Osteoblast (primary cell): Measurements from ENCODE around the gene SOX12. TPM values are rescaled to one million over a fixed set of nuclear protein-coding genes. Genes with fewer than 3 reads are reported as not detected.

Experiments used
- DNase-seq: peaks from one replicate; pipeline ENCODE4 v3.0.0; 2011; ENCODE audit warnings: low spot score, mixed read lengths; ENCODE audit not compliant: insufficient read length; ENCODE audit errors: missing footprints
- H2AFZ ChIP-seq: 2 replicates; pipeline ENCODE4 v1.6.0; 2011; ENCODE audit warnings: mild to moderate bottlenecking, low read length
- H3K27ac ChIP-seq: 2 replicates; pipeline ENCODE4 v1.5.1; 2011; ENCODE audit warnings: mild to moderate bottlenecking, low read depth, low read length, moderate library complexity
- H3K27me3 ChIP-seq: 2 replicates; pipeline ENCODE4 v1.6.0; 2012; ENCODE audit warnings: mild to moderate bottlenecking, control low read depth, inconsistent platforms, low read length, moderate library complexity; ENCODE audit not compliant: insufficient read depth
- H3K36me3 ChIP-seq: 2 replicates; pipeline ENCODE4 v1.5.1; 2011; ENCODE audit warnings: mild to moderate bottlenecking, low read length, control low read depth, moderate library complexity; ENCODE audit not compliant: insufficient read depth
- H3K4me1 ChIP-seq: 2 replicates; pipeline ENCODE4 v1.5.1; 2011; ENCODE audit warnings: mild to moderate bottlenecking, low read length, control low read depth, moderate library complexity; ENCODE audit not compliant: insufficient read depth
- H3K4me2 ChIP-seq: 2 replicates; pipeline ENCODE4 v1.6.0; 2011; ENCODE audit warnings: mild to moderate bottlenecking, low read length; ENCODE audit not compliant: insufficient read depth
- H3K4me3 ChIP-seq: fragments of 200-600 bp; sonication (generic); 3 replicates; pipeline ENCODE4 v1.5.1; 2012; ENCODE audit warnings: mild to moderate bottlenecking, low read length, inconsistent platforms; ENCODE audit not compliant: insufficient read depth
- H3K79me2 ChIP-seq: 2 replicates; pipeline ENCODE4 v1.6.0; 2012; ENCODE audit warnings: mild to moderate bottlenecking, low read length, control low read depth, inconsistent platforms; ENCODE audit not compliant: insufficient read depth
- H3K9me3 ChIP-seq: 2 replicates; pipeline ENCODE4 v1.5.1; 2011; ENCODE audit warnings: low read depth, low read length, control low read depth
- H4K20me1 ChIP-seq: 2 replicates; pipeline ENCODE4 v1.6.0; 2012; ENCODE audit warnings: mild to moderate bottlenecking, low read length, control low read depth; ENCODE audit not compliant: insufficient read depth
- total RNA-seq: library from RNA; depleted of rRNA; stranded (reverse); fragments of >200 nt; gene quantifications from 2 replicates; pipeline ENCODE4 v1.2.3, GENCODE V29; 2012
- TF ChIP-seq, protein P1 (sequence below): IDR thresholded peaks from 2 replicates; pipeline ENCODE4 v1.5.1; 2011; ENCODE audit warnings: mild to moderate bottlenecking, low read depth, low read length, moderate library complexity; ENCODE audit errors: extremely low read depth

The SOX12 gene
- total RNA-seq, 1 donor = 6.9 TPM

DNA sequence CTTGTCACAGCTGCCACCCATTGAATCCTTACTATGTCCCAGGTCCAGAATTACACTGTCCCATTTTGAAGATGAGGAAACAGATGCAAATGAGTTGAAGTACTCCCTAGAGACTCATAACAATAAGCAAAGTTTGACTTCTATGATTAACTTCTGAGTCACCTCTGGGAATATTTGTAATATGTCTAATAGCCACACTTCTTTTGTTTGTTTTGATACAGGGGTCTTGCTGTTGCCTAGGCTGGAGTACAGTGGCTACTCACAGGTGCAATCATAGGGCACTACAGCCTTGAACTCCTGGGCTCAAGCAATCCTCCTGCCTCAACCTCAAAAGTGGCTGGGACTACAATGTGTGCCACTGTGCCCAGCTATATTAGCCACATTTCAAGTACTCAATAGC, 11.4 kb upstream of the SOX12 start:
- H3K79me2 ChIP-seq = no peaks in the 10 kb centered on the region
- DNase-seq = peak; percentile 65

DNA sequence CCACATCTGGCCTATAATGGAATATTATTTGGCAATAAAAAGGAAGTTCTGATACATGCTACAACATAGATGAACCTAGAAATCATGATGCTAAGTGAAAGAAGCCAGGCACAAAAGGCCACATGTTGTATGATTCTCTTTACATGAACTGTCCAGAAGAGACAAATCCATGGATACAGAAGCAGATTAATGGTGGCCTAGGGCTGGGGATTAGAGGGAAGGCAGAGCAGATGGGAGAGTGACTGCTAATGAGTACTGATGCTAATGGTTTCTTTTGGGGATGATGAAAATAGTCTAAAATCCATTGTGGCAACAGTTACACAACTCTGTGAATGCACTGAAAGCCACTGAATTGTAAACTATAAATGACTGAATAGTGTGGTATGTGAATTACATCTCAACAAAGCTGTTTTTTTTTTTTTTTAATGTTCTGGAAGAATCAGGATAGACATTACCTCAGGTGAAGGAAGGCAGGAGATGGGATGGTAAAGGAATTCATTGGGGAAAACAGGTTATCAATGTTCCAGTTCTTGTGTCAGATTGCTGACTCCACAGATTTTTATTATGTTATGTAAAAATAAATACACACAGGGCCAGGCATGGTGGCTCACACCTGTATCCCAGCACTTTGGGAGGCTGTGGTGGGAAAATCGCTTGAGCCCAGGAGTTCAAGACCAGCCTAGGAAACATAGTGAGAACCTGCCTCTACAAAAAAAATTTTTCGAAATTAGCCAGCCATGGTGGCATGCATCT, 8.9 kb upstream of the SOX12 start:
- TF ChIP-seq, protein P1, sequence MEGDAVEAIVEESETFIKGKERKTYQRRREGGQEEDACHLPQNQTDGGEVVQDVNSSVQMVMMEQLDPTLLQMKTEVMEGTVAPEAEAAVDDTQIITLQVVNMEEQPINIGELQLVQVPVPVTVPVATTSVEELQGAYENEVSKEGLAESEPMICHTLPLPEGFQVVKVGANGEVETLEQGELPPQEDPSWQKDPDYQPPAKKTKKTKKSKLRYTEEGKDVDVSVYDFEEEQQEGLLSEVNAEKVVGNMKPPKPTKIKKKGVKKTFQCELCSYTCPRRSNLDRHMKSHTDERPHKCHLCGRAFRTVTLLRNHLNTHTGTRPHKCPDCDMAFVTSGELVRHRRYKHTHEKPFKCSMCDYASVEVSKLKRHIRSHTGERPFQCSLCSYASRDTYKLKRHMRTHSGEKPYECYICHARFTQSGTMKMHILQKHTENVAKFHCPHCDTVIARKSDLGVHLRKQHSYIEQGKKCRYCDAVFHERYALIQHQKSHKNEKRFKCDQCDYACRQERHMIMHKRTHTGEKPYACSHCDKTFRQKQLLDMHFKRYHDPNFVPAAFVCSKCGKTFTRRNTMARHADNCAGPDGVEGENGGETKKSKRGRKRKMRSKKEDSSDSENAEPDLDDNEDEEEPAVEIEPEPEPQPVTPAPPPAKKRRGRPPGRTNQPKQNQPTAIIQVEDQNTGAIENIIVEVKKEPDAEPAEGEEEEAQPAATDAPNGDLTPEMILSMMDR = no peak
- Histone ChIP-seq H3K9me3 (no peaks in the 10 kb centered on the region), H3K36me3 (no peaks in the 10 kb centered on the region), H3K4me2 (no peak overlapping the region), H3K4me3 (no peak overlapping the region), H3K79me2 (no peaks in the 10 kb centered on the region), H4K20me1 (no peaks in the 10 kb centered on the region), H3K4me1 (peaks cover 6% of the 10 kb centered on the region), H3K27me3 (no peaks in the 10 kb centered on the region), H2AFZ (no peak overlapping the region), H3K27ac (no peak overlapping the region)
- DNase-seq = no peak

More for the DNA sequence above, 11.4 kb upstream of the SOX12 start:
- H3K36me3 ChIP-seq = no peaks in the 10 kb centered on the region
- TF ChIP-seq, protein P1 = no peak
- H3K9me3 ChIP-seq = no peaks in the 10 kb centered on the region
- H2AFZ ChIP-seq = no peak overlapping the region
- H3K27me3 ChIP-seq = no peaks in the 10 kb centered on the region
- H4K20me1 ChIP-seq = no peaks in the 10 kb centered on the region
- no peak overlapping the region for H3K27ac ChIP-seq
- H3K4me3 ChIP-seq = no peak overlapping the region
- peaks cover 18% of the 10 kb centered on the region for H3K4me1 ChIP-seq
- H3K4me2 ChIP-seq = no peak overlapping the region

GRCh38 chr20:324177-325044, 941 bp upstream of the SOX12 start:
- TF ChIP-seq, protein P1 = peak; percentile 27
- Histone ChIP-seq H3K79me2 (peaks cover 13% of the 10 kb centered on the region), H3K9me3 (no peaks in the 10 kb centered on the region), H3K27ac (peak overlapping the region; percentile 82), H3K36me3 (no peaks in the 10 kb centered on the region), H3K4me1 (peaks cover 25% of the 10 kb centered on the region), H3K4me3 (peak overlapping the region; percentile 86), H2AFZ (peak overlapping the region; percentile 79), H4K20me1 (peaks cover 13% of the 10 kb centered on the region), H3K27me3 (no peaks in the 10 kb centered on the region), H3K4me2 (peak overlapping the region; percentile 100)
- peak; percentile 99 for DNase-seq
